Measurements from ENCODE around the gene OSBPL3.

OSBPL3 gene

GRCh38 chr7:24819916-24820689 lies 159.9 kb downstream of the OSBPL3 start:
- no peak overlapping the region for H2AFZ ChIP-seq (ENCODE audit: low read length)
- peaks cover 20% of the 10 kb centered on the region for H3K4me1 ChIP-seq (ENCODE audit: low read length)
- H3K27ac ChIP-seq (ENCODE audit: low read length), result peak overlapping the region; percentile 94
- H3K27me3 ChIP-seq (replicated peaks; ENCODE audit: insufficient read depth, low read length), result no peaks in the 10 kb centered on the region
- peak; percentile 92 for DNase-seq
- H3K9me3 ChIP-seq (replicated peaks; ENCODE audit: insufficient read depth, low read length), result no peaks in the 10 kb centered on the region
- peak overlapping the region; percentile 61; the same call in 1 of the 2 replicates for H3K4me2 ChIP-seq (ENCODE audit: low read depth, low read length)
- no peaks in the 10 kb centered on the region for H3K9me2 ChIP-seq (replicated peaks; ENCODE audit: insufficient read depth, low read length)
- TF ChIP-seq CTCF (IDR thresholded peaks at IDR 0.05; ENCODE audit: low read length) (peak; percentile 92), EZH2 (optimal IDR thresholded peaks at IDR 0.05; ENCODE audit: low read depth, low read length) (no peak)
- 0 out of 2 replicates have a peak overlapping the region, but pooled peaks have one; percentile 0 for H3K4me3 ChIP-seq (ENCODE audit: low read length)
- H3K9ac ChIP-seq (ENCODE audit: low read length), result peak overlapping the region; percentile 69
- H3K36me3 ChIP-seq (replicated peaks; ENCODE audit: insufficient read depth, low read length), result no peaks in the 10 kb centered on the region
- no peaks in the 10 kb centered on the region for H4K20me1 ChIP-seq (ENCODE audit: insufficient read depth, low read length)
- no peaks in the 10 kb centered on the region for H3K79me2 ChIP-seq (ENCODE audit: low read length)
- H3F3A ChIP-seq (ENCODE audit: insufficient read depth, low read length), result peaks cover 22% of the 10 kb centered on the region

- DNase-seq, result no peak
- H3K9me3 ChIP-seq (replicated peaks; ENCODE audit: insufficient read depth, low read length), result no peaks in the 10 kb centered on the region
- H3K9ac ChIP-seq (ENCODE audit: low read length), result no peak overlapping the region
- H2AFZ ChIP-seq (ENCODE audit: low read length), result no peak overlapping the region
- H3F3A ChIP-seq (ENCODE audit: insufficient read depth, low read length), result peaks cover 21% of the 10 kb centered on the region
- no peak overlapping the region for H3K4me2 ChIP-seq (ENCODE audit: low read depth, low read length)
- no peak for TF ChIP-seq CTCF (IDR thresholded peaks at IDR 0.05; ENCODE audit: low read length)
- TF ChIP-seq EZH2phosphoT487 (IDR thresholded peaks at IDR 0.05; ENCODE audit: low read length), result no peak
- TF ChIP-seq EZH2 (optimal IDR thresholded peaks at IDR 0.05; ENCODE audit: low read depth, low read length), result no peak
- no peak overlapping the region for H3K27ac ChIP-seq (ENCODE audit: low read length)
- no peaks in the 10 kb centered on the region for H3K27me3 ChIP-seq (replicated peaks; ENCODE audit: insufficient read depth, low read length)
- H3K4me1 ChIP-seq (ENCODE audit: low read length), result peaks cover 20% of the 10 kb centered on the region
- H4K20me1 ChIP-seq (ENCODE audit: insufficient read depth, low read length), result no peaks in the 10 kb centered on the region
- H3K9me2 ChIP-seq (replicated peaks; ENCODE audit: insufficient read depth, low read length), result no peaks in the 10 kb centered on the region
- no peaks in the 10 kb centered on the region for H3K36me3 ChIP-seq (replicated peaks; ENCODE audit: insufficient read depth, low read length)
- no peak overlapping the region for H3K4me3 ChIP-seq (ENCODE audit: low read length)
- H3K79me2 ChIP-seq (ENCODE audit: low read length), result no peaks in the 10 kb centered on the region
Measured at GRCh38 chr7:24817339-24817738, 162.6 kb downstream of the OSBPL3 start.

- H3F3A ChIP-seq (ENCODE audit: insufficient read depth, low read length), result peaks cover 16% of the 10 kb centered on the region
- no peak overlapping the region for H2AFZ ChIP-seq (ENCODE audit: low read length)
- H3K4me2 ChIP-seq (ENCODE audit: low read depth, low read length), result no peak overlapping the region
- no peaks in the 10 kb centered on the region for H3K9me2 ChIP-seq (replicated peaks; ENCODE audit: insufficient read depth, low read length)
- H3K4me3 ChIP-seq (ENCODE audit: low read length), result no peak overlapping the region
- peaks cover 16% of the 10 kb centered on the region for H3K4me1 ChIP-seq (ENCODE audit: low read length)
- no peaks in the 10 kb centered on the region for H4K20me1 ChIP-seq (ENCODE audit: insufficient read depth, low read length)
- DNase-seq, result no peak
- no peak for TF ChIP-seq EZH2 (optimal IDR thresholded peaks at IDR 0.05; ENCODE audit: low read depth, low read length)
- no peak for TF ChIP-seq EZH2phosphoT487 (IDR thresholded peaks at IDR 0.05; ENCODE audit: low read length)
- TF ChIP-seq CTCF (IDR thresholded peaks at IDR 0.05; ENCODE audit: low read length), result no peak
- no peaks in the 10 kb centered on the region for H3K79me2 ChIP-seq (ENCODE audit: low read length)
- no peaks in the 10 kb centered on the region for H3K9me3 ChIP-seq (replicated peaks; ENCODE audit: insufficient read depth, low read length)
- no peak overlapping the region for H3K27ac ChIP-seq (ENCODE audit: low read length)
- no peak overlapping the region for H3K9ac ChIP-seq (ENCODE audit: low read length)
- no peaks in the 10 kb centered on the region for H3K27me3 ChIP-seq (replicated peaks; ENCODE audit: insufficient read depth, low read length)
- H3K36me3 ChIP-seq (replicated peaks; ENCODE audit: insufficient read depth, low read length), result no peaks in the 10 kb centered on the region
Measured at GRCh38 chr7:24816868-24817267, 163.1 kb downstream of the OSBPL3 start.

Data from MM.1S (cell line).